Prostate gland (tissue), 2 donors: ENCODE measurements around the gene HOXA10.

ENCODE experiments used
- POLR2A ChIP-seq: fragments of 450-650 bp; IDR thresholded peaks from one replicate; pipeline ENCODE4 v1.6.1; 2016; ENCODE audit warnings: antibody characterized with exemption, mild to moderate bottlenecking
- TF ChIP-seq, protein P1 (sequence below), 4 experiments: fragments of 200-600 bp in 2 of 4; fragments of 450-650 bp in 2 of 4; sonication (generic) in 2 of 4; IDR thresholded peaks; 1 replicate in 3 of 4; 2 replicates in 1 of 4; pipeline ENCODE4 v1.5.1; 2016 to 2019; ENCODE audit warnings: antibody characterized with exemption in 4 of 4, mild to moderate bottlenecking in 2 of 4, moderate library complexity in 2 of 4

DNA sequence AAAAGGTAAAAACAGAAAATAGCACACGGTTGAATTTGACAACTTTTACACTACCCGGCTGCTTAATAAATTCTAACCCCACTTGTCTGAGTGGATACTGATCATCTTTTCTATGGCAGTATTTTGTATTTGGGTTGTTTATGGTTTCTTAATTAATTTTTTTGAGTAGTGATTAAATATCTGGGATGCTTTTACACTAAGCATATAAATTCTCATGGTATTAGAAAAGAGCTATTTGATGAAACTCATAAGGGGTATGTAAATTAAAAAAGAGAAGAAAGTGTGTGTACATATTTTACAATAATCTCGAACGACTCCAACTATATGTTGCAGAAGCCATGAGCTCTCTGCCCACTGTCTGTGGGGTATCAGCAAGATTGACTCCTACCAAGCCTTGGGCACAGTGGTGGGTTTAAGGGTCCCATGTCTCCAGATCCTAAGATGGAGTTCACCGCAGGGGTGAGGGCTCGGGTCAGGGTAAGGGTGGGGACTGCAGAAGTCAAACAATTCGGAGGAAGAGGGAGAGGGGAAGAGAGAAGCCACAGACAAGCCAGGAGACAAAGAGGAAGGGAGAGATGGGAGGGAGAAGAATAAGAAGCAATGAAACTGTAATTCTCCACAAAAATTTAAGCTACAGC lies 33.3 kb upstream of the HOXA10 start:
- TF ChIP-seq, protein P1, sequence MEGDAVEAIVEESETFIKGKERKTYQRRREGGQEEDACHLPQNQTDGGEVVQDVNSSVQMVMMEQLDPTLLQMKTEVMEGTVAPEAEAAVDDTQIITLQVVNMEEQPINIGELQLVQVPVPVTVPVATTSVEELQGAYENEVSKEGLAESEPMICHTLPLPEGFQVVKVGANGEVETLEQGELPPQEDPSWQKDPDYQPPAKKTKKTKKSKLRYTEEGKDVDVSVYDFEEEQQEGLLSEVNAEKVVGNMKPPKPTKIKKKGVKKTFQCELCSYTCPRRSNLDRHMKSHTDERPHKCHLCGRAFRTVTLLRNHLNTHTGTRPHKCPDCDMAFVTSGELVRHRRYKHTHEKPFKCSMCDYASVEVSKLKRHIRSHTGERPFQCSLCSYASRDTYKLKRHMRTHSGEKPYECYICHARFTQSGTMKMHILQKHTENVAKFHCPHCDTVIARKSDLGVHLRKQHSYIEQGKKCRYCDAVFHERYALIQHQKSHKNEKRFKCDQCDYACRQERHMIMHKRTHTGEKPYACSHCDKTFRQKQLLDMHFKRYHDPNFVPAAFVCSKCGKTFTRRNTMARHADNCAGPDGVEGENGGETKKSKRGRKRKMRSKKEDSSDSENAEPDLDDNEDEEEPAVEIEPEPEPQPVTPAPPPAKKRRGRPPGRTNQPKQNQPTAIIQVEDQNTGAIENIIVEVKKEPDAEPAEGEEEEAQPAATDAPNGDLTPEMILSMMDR (IDR thresholded peaks at IDR 0.05), result no peak
- no peak for TF ChIP-seq POLR2A
